Gastrocnemius medialis (tissue), 4 donors: Measurements from ENCODE around the gene PPP2R5C. TPM values are rescaled to one million over a fixed set of nuclear protein-coding genes. Genes with fewer than 3 reads are reported as not detected.

ENCODE experiments used
- ATAC-seq, 2 donors: fragments of 150-250 bp; one replicate each; pipeline ENCODE4 v1.9.1; 2016
- DNase-seq, 2 donors: peaks; one replicate each; pipeline ENCODE4 v3.0.0-alpha.2; 2019
- H3K27ac ChIP-seq, 4 donors: fragments of 200-600 bp; sonication (generic); 1 replicate in 1 of 4; 2 replicates in 3 of 4; pipeline ENCODE4 v1.5.1; 2016 to 2018; ENCODE audit warnings: mild to moderate bottlenecking in 2 of 4, moderate library complexity in 1 of 4
- H3K27me3 ChIP-seq, 3 donors: fragments of 200-600 bp; sonication (generic) in 2 of 3; 1 replicate in 1 of 3; 2 replicates in 2 of 3; pipeline versions ENCODE4 v1.5.1 to v1.6.0; 2016 to 2019; ENCODE audit warnings: mild to moderate bottlenecking in 1 of 3, moderate library complexity in 1 of 3
- H3K36me3 ChIP-seq, 2 donors: fragments of 200-600 bp; sonication (generic) in 1 of 2; one replicate each; pipeline ENCODE4 v1.5.1; 2017 to 2018
- H3K4me1 ChIP-seq, 2 donors: fragments of 200-600 bp; sonication (generic) in 1 of 2; one replicate each; pipeline ENCODE4 v1.5.1; 2016 to 2017; ENCODE audit warnings: mild to moderate bottlenecking in 2 of 2
- H3K4me3 ChIP-seq, 4 donors: fragments of 200-600 bp; sonication (generic) in 3 of 4; 1 replicate in 1 of 4; 2 replicates in 3 of 4; pipeline ENCODE4 v1.5.1; 2016 to 2019; ENCODE audit warnings: mild to moderate bottlenecking in 2 of 4
- H3K9me3 ChIP-seq, 3 donors: fragments of 200-600 bp; sonication (generic) in 2 of 3; 1 replicate in 1 of 3; 2 replicates in 2 of 3; pipeline ENCODE4 v1.5.1; 2016 to 2019
- CTCF ChIP-seq, 5 experiments: fragments of 450-650 bp in 3 of 5; fragments of 200-600 bp in 2 of 5; sonication (generic) in 2 of 5; IDR thresholded peaks in 4 of 5; conservative IDR thresholded peaks in 1 of 5; 1 replicate in 4 of 5; 2 replicates in 1 of 5; pipeline ENCODE4 v1.5.1; 2016 to 2019; ENCODE audit warnings: antibody characterized with exemption in 5 of 5, mild to moderate bottlenecking in 3 of 5, moderate library complexity in 3 of 5
- POLR2A ChIP-seq, 2 donors: fragments of 450-650 bp; IDR thresholded peaks; one replicate each; pipeline ENCODE4 v1.6.1; 2017; ENCODE audit warnings: antibody characterized with exemption in 2 of 2, mild to moderate bottlenecking in 2 of 2, moderate library complexity in 2 of 2
- in situ Hi-C, 4 donors: fragments of 200-750 bp; cut with MboI; loops; one replicate each; pipeline versions ENCODE4 v1.15.0 to v1.8.0; 2017; ENCODE audit warnings: low sequenced_read_pairs in 4 of 4
- intact Hi-C: fragments of 100-400 bp; cut with DNase I; formaldehyde crosslinking; loops from one replicate; pipeline ENCODE4 v1.15.1; 2023; ENCODE audit warnings: low total_unique reads
- total RNA-seq, 4 donors: library from RNA; depleted of rRNA; stranded (reverse); fragments of >200 nt; gene quantifications; one replicate each; pipeline versions ENCODE4 v1.1.0 to v1.2.3, GENCODE V29; 2016

PPP2R5C gene
- total RNA-seq, 4 donors from 2014 or later: 35.4 to 65.9 (median 49.3) TPM

GRCh38 chr14:101948666-101949216 is 187.2 kb downstream of the PPP2R5C start:
- peak overlapping the region; percentile 95 to 99 (median 98) for H3K27ac ChIP-seq

DNA sequence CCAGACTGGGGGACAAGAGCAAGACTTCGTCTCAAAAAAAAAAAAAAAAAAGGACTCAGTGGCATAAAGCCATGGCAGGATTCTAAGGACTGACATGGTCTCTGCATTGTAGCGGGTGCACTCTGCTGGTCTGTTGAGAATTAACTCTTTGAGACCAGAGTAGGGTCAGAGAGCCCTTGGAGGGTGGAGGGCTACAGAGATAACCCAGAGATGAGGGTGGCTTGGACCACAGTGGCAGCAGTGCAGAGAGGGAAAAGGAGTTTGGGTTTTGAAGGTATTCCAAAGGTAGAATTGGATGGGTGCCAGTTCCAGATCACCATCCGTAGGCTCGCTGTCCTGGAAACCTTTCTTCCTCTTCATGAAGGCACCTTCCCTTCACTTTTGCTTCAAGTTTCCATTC is 188.6 kb downstream of the PPP2R5C start:
- DNase-seq: no peak
- Histone ChIP-seq H3K27ac (no peak overlapping the region), H3K4me3 (no peak overlapping the region), H3K4me1 (peaks cover 17 to 20% of the 10 kb centered on the region in 2 donors), H3K9me3 (no peaks in the 10 kb centered on the region), H3K27me3 (no peaks in the 10 kb centered on the region), H3K36me3 (no peaks in the 10 kb centered on the region)
- no peak for TF ChIP-seq CTCF (IDR thresholded peaks at IDR 0.05 in 4 of 5, conservative IDR thresholded peaks at IDR 0.05 in 1 of 5)
- no peak for TF ChIP-seq POLR2A (IDR thresholded peaks at IDR 0.05)
- in situ Hi-C loops: loop anchor here in 1 of 4 donors (25.0 kb wide), 1 partner anchor 188 kb away; the partner anchor contains the start of gene PPP2R5C
- intact Hi-C loops: no loop called here
- ATAC-seq: no peak

More at GRCh38 chr14:101948666-101949216, 187.2 kb downstream of the PPP2R5C start:
- in situ Hi-C loops (loop anchor here in 3 of 4 donors (10.0 to 25.0 kb wide), 2 partner anchors 174 to 186 kb away; partner anchors contain the start of gene PPP2R5C (in 2 of the 3)), intact Hi-C loops (loop anchor here (1.0 kb wide), 4 partner anchors 16 to 187 kb away; partner anchors contain the start of genes DYNC1H1 and PPP2R5C)
- TF ChIP-seq CTCF (IDR thresholded peaks at IDR 0.05 in 4 of 5, conservative IDR thresholded peaks at IDR 0.05 in 1 of 5): no peak
- TF ChIP-seq POLR2A (IDR thresholded peaks at IDR 0.05): no peak
- Histone ChIP-seq H3K27me3 (no peaks in the 10 kb centered on the region), H3K4me1 (peaks cover 17 to 20% of the 10 kb centered on the region in 2 donors), H3K36me3 (no peaks in the 10 kb centered on the region), H3K4me3 (peak overlapping the region; percentile 77 to 96 (median 89)), H3K9me3 (no peaks in the 10 kb centered on the region)
- DNase-seq: no peak
- no peak for ATAC-seq

GRCh38 chr14:101950516-101951215 is 189.2 kb downstream of the PPP2R5C start:
- ATAC-seq (no peak), DNase-seq (no peak)
- H3K36me3 ChIP-seq: no peaks in the 10 kb centered on the region
- intact Hi-C loops: no loop called here
- peaks cover 17 to 20% of the 10 kb centered on the region in 2 donors for H3K4me1 ChIP-seq
- no peak overlapping the region for H3K4me3 ChIP-seq
- in situ Hi-C loops: loop anchor here in 1 of 4 donors (25.0 kb wide), 1 partner anchor 188 kb away; the partner anchor contains the start of gene PPP2R5C
- no peaks in the 10 kb centered on the region for H3K9me3 ChIP-seq
- H3K27me3 ChIP-seq: no peaks in the 10 kb centered on the region
- TF ChIP-seq CTCF (IDR thresholded peaks at IDR 0.05 in 4 of 5, conservative IDR thresholded peaks at IDR 0.05 in 1 of 5): no peak
- no peak for TF ChIP-seq POLR2A (IDR thresholded peaks at IDR 0.05)
- H3K27ac ChIP-seq: no peak overlapping the region

DNA sequence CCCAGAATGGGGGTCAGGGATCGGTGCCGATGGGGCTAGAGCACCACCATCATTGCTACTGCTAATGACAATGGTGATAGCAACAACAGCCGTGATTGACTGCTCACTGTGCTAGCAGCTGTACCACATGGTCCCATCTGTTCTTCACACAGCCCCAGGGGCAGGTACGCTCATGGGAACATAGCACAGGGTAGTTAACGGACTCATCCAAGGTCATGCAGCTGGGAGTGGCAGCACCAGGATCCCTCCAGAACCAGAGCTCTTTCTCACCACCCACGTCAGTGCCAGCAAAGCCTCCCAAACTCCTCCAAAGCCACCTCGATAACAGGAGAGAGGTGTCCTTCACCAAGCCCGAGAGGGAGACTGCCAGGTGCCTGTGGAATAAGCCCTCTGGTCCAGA is 191.6 kb downstream of the PPP2R5C start:
- no peak overlapping the region for H3K4me3 ChIP-seq
- H3K27ac ChIP-seq: no peak overlapping the region
- H3K27me3 ChIP-seq: no peaks in the 10 kb centered on the region
- ATAC-seq (no peak), DNase-seq (no peak)
- no peak for TF ChIP-seq CTCF (IDR thresholded peaks at IDR 0.05 in 4 of 5, conservative IDR thresholded peaks at IDR 0.05 in 1 of 5)
- intact Hi-C loops (no loop called here), in situ Hi-C loops (loop anchor here in 1 of 4 donors (25.0 kb wide), 1 partner anchor 191 kb away; the partner anchor contains the start of gene PPP2R5C)
- no peaks in the 10 kb centered on the region for H3K36me3 ChIP-seq
- peaks cover 17 to 20% of the 10 kb centered on the region in 2 donors for H3K4me1 ChIP-seq
- H3K9me3 ChIP-seq: no peaks in the 10 kb centered on the region
